ENCODE measurements around the gene ACP2.
"Not testable (repeated sequence)": the region's sequence is repeated elsewhere in the genome, so short reads cannot be mapped to it uniquely, and the experiment has no call there.

ACP2 gene

GRCh38 chr11:47192111-47192510, 56.5 kb downstream of the ACP2 start:
- DNase-seq = no peak

GRCh38 chr11:47191137-47191536, 57.5 kb downstream of the ACP2 start:
- not testable (repeated sequence) for DNase-seq
